NCI-H1694 treated with DMSO at 0.1 percent for 48 hours (cell line): ENCODE measurements around the gene ATP2B3.

Source experiments
- DNase-seq: peaks from one replicate; lab custom pipeline; 2025; lab: John Stamatoyannopoulos, UW

The ATP2B3 gene

DNA sequence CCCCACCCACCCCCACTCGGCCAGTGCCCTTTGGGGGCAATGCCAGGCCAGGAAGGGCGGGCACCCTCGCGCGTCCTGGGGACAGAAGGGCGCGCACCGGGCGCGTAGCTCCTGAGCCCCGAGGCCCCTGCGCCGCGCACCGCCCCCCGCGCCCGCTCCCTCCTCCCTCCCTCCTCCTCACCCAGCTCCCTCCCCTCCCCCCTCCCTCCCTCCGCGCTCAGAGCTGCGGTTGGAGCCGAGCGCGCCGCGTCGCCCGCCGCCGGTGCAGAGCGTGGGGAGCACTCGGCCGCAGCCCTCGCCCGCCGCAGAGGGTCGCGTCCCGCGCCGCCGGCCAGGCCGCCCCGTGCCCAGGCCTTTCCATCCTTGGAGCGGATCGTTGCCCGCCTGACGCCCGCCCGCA, at the start of gene ATP2B3:
ATP2B3 (plus strand) TSS at position 220 of the 400 bp plus-strand sequence. CDS start 18,606 bp downstream, outside the sequence.
- no peak for DNase-seq

DNA sequence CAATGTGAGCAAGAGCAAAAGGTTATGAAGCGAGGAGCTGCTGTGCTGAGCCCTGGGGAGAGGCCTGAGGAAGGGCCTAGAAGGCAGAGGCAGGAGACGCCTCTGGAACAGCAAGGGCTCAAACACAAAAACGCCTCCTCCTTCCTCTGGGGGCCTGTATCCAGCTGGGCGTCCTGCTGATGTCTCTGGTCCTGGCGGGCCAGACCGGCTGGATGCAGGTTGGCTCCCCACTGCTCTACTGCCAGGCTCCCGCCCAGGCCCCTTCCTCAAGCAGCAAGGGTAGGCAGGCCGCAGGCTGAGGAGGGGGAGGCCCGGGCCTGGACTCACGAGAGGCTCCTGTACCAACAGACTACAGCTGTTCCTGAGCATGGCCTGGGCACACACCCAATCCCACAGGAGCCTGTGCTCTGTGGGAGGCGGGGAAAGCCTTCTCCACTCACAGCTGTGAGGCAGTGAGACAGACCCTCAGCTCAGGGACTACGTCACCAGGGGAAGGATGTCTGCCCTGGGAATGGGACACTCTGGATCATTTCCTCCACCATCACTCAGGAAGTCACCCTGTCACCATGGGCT, 49.3 kb upstream of the ATP2B3 start:
- peak; percentile 74 for DNase-seq

DNA sequence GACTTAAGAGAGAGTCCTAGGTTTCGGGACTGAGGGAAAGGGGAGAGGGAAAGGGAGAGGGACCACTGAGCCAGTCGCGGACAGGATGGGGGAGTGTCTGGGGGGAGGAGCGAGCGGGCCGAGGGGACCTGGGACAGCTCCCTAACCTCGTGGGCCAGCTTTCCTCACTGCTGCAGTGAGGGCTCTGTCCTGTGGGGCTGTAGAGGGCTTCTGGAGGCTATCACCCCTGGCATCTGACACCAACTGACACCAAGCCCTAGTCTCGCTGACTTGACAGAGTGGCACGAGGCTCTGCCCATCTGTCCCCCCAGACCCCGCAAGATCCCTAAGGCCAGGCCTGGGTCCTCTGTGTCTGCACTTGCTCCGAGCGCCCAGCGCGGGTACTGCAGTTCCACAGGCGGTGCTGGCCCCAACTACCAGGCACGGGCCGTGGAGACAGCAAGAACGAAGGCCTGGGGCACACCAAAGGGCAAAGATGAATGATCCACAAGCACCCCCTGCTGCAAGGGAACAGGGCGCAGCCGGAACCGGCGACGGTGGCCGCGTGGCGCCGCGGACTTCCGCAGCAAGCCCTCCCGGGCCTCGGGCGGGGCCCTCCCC, 47.5 kb upstream of the ATP2B3 start:
- DNase-seq = no peak

DNA sequence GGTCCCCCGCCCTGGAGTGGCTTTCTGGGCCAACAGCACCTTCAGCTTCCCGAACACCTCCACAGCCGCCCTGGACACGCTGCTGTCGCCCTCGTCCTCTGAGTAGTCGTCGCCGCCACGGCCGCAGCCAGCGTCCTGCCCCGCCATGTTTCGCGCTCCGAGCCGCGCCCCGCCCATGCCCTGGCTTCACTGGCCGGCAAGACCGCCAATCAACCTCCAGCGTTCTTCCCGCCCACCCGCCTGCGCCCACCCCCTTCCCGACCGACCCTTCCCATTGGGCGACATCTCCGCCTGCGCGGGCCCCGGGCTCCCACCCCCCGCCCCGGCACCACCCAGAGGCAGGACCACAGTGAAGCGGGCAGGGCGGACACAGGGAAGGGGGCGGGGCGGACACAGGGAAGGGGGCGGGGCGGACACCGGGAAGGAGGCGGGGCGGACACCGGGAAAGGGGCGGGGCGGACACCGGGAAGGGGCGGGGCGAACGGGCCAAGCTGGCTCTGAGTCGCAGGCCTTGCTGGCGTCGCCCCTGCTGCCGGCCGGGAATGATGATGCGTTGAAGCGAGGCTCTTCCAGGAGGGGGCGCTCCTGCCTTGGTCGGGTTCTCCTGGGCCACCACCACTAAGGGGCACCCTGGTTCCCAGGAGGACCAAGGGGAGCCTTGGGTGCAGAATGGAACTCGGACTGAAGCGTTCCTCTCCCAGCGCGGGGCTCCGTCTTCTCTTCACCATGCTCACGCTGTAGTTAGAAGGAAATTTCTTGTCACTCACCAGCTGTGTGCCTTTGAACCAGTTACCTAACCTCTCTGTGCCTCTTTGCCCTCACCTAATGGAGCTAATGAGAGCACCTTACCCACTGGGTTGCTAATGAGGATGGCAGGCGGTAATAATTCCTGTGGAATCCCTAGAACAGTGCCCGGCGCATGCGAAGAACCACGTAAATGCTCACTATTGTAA, 46.8 kb upstream of the ATP2B3 start, which contains the start of gene HAUS7:
HAUS7 (minus strand) TSS at position 166 of the 953 bp plus-strand sequence; CDS start at position 147, 19 bp downstream.
- DNase-seq = peak; percentile 87

DNA sequence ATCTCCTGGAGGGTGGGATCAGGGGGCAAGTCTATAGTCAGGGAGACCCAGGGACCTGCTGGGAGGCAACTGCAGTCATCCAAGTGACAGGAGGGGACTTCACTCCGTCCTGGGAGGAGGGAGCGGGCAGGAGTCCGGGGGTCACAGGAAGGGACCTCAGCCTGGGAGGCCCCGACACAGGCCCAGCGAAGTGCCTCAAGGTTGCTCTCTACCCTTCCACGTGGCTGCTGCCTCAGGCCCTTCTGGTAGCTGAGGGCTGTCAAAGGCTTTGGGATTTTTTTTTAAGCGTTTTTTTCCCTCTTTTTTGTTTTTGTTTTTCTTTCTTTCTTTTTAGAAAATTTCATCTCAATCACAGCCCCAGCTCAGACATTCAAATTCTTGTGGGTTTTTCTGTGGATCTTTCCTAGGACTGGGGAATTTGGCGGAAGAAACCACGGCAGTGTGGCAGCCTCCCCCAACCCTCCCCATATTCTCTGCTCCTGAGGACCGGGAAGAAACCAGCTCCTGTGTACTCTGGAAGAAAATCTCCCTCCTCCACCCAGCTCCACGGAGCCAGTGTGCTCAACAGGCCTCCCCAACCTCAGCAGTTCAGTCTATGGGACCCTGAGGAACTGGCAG, 45.7 kb upstream of the ATP2B3 start:
- DNase-seq = no peak

DNA sequence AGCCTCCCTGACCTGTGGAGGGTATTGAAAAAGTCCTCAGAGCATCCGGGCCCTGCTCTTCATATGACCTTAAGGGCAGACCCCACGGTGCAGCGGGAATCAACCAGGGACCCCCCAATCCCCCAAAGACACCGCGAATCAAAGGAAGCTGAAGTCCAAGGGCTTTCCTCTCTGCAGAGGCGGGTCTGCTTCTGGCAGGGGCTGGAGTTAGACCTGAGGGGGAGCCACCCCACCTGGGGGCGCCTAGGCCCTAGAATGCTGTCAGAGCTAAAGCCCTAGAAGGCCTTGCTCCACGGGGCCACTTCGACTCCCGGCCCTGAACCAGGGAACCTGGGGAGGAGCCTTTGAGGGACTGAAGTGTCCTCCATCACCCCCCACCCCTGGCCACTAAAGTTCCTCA, 44.3 kb upstream of the ATP2B3 start:
- no peak for DNase-seq

DNA sequence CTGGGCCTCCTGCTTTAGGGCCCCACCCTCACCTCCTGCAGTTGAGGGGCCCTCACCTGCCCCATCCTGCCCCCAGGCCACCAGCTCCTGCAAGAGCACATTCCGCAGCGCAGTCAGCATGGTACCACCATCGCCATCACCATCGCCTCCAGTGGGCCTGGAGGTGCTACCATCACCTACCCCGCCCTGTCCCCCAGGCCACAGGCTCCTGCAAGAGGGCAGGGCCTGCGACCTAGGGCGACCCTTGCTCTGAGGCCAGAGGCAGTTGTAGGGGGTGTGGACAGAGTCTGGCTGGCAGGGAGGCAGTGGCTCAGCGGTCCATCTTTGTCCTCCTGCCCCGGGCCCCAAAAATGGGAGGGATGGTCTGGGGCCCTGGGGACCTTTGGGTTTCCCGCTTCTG, 43.2 kb upstream of the ATP2B3 start:
- no peak for DNase-seq

DNA sequence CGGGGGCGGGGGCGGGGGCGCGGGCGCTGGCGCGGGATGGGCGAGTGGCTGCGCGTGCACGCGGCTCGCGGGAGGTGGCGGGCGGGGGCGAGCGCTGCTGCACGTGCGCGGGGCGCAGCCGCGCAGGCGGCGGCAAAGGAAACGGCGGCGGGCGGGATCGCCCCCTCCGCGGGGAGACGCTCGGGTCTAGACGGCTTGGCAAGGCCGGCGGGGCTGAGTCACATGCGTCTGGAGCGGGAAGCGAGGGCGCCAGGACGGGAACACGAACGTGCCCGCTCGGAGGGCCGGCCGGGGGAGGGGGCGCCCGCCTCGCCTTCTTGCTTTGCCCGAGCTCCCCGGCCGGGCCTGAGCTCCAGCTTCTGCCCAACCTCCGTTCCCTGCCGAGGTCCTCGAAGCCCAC, 42.7 kb upstream of the ATP2B3 start:
- no peak for DNase-seq

DNA sequence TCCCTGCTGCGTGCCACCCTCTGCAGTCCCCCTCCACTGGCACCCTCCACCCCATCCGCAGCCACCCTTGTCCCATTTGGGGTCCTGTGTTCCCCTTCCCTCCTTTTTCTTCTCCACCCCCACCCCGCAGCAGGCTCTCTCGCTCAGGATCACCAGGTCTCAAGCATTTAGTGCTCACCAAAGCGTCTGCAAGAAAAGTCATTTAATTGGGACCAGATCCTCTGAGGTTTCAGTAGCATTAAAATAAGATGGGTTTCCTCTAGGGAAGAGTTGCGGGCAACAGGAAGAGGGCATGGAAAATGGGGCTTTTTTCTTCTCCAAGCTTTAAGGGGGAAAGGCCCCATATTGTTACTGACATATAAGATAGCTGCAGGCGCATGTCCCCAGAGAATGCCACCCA, 42.2 kb upstream of the ATP2B3 start:
- DNase-seq = no peak

DNA sequence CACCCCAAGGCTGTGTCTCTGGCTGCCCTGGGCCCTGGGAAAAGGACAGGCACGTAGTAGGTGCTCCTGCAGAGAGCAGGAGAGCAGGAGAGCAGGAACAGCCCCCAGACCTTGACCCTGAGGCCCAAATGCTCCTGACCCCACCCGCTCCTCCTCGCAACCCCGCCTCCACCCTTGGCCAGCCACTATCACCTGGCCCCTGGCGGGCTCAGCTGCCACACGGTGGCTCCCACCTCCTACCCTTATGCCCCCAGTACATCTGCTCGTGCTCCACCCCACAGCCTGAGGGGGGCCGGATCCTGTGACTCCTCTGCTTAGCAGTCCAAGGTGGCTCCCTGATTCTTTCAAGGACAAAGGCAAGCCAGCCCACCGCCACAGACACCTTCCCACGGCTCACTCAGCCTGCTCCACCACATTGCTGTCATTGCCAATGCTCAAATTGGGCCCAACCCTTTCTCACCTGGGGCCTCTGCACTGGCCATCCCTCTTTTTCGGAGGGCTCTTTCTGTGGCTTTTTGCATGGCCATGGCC, 41.6 kb upstream of the ATP2B3 start:
- DNase-seq = peak; percentile 14

DNA sequence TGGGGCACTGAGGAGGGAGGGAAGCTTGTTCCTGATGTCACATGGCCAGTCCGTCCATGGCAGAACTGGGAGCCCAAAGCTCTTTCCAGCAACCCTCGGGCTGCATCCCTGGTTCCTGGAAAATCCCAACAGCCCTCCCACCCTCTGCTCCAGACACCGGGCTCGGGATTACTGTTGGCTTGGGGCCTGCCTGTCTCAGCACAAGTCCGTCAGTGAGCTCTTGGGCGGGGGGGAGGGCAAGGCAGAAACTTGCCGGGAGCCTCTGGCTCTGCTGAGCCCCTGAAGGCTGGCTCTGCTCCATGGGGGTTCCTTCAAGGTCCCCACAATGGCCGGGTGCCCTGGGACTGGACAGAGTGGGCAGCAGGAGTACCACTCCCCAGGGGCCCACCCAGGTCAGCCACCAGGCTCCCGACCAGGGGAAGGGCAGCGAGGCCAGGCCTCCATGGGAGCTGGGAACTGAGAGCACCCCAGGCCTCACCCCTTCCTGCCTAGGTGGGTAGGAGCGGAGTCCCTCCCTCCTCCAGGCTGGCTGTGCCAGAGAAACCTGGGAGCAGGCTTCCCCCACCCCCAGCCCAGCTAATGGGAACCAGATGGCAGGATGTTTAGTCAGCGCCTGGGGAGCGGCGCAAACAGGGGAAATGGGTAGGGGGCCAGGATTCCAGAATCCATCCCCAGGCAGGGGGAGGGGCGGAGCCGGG, 40.6 kb upstream of the ATP2B3 start:
- DNase-seq = peak; percentile 80

DNA sequence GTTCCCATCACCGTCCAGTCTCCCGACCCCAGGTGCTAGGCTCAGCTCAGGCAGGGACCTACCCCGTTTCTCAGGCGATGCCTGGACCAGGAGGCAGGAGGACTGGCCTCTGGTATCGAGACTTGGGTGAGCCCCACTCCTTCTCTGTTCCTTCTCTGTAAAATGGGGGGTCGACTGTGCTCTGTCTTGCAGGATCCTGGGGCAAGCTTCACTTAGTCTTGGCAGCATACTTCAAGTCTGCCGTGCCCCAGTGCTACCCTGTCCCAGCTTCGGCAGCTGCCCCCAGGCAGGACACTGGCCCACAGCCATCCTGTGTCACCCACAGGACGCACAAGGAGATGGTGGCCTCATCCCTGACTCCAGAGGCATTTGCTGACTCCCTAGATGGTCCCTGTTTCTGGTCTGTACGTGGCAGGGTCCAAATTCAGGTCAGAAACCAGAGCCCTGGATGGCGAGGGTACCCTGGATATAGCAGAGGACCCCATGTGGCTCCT, 40.0 kb upstream of the ATP2B3 start:
- DNase-seq = no peak

DNA sequence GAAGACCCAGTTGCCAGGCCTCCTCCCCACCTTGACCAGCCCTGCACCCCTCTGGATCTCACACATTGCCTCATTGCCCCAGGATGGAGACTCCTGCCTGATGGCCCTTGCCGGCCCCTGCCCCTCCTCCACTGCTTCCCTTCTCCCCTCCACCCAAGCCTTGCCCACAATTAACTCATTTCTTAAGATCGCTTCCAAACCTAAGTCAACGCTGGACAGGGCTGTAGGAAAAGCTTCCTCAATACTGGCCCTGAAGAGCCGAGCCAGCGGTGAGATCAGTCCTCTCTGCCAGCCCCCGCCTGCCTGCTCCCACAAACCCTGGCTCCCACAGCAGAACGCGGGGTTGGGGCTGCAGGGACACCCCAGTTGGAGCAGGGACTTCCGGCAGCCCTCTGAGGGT, 39.5 kb upstream of the ATP2B3 start:
- DNase-seq = no peak

DNA sequence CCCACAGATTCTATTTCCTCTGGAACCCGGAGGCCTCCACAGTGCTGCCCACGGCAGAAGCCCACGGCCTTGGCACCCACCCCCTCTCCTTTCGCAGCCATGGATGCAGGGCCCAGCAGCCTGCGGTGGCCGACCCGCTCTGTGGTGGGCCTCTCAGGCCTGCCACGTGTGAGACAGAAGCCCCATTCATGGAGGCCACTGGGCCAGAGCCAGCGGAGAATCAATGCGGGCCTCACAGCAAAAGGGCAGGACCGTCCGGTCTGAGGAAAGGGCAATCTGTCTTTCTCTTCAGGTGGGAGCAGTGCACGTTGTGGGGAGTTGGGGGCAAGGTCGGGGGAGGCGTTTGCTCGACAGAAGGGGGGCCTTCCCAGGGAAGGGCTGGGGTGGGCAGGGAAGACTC, 38.7 kb upstream of the ATP2B3 start:
- no peak for DNase-seq

DNA sequence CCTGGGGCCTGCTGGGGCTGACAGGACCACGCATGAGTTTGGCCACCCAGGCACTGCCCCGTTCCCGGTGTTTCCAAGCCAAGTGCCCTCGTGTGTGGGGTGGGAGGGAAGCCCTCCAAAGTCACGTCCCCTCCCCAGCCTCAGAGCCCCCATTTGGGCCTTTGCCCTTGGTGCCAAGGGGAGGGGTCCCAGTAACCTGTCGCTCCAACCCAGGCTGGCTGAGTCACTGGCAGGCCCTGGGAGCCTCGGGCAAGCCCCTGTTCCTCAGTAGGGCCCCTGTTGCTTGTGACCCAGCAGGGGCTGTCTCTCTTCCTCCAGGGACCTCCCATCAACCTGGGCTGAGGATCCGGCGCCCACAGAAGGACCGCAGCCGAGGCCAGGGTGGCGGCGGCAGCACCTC, 36.4 kb upstream of the ATP2B3 start:
- no peak for DNase-seq

DNA sequence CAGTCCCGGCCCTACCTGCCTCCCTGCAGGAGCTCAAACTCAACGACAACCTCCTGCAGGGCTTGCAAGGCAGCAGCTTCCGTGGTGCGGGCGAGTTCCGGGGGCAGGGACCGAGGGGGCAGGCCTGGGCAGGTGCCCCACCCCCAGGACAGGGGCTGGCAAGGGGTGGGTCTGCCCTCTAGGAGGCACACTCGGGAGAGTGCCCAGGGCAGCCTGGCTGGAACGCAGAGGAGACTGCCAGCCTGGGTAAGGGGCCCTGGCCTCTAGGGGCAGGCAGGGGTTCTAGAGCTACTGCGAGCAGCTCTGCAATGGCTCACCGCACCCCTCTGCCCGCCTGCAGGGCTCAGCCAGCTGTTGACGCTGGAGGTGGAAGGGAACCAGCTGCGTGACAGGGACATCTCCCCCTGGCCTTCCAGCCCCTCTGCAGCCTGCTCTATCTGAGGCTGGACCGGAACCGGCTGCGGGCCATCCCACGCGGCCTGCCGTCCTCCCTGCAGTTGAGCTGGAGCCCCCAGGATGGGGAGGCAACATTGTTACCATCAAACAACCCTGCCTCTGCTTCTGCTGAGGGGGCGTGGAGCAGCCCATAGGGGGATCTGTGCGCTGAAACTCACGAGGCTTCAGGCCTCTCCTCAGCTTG, 34.9 kb upstream of the ATP2B3 start:
- no peak for DNase-seq

DNA sequence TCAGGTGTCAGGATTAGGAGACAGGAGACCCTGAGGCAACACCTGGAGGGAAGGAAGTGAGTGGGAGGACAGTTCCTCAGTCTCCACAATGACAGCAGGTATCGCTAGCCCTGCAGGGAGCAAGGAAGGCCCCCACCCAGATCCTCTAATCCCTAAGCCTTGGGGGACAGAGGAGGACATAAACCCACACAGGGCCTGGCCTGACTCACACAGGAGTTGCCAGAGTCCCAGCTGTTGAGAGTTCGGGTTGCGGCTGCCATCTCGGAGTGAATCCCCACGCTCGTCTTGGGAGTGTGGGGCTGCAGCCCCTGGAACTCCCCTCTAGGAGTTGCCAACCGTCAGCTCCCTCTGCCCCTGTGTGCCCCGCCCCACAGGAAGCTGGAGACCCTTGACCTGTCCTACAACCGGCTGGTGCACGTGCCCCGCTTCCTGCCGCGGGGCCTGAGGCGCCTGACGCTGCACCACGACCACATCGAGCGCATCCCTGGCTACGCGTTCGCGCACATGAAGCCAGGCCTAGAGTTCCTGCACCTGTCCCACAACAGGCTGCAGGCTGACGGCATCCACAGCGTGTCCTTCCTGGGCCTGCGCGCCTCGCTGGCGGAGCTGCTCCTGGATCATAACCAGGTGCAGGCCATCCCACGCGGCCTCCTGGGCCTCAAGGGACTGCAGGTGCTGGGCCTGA, 31.9 kb upstream of the ATP2B3 start:
- no peak for DNase-seq

DNA sequence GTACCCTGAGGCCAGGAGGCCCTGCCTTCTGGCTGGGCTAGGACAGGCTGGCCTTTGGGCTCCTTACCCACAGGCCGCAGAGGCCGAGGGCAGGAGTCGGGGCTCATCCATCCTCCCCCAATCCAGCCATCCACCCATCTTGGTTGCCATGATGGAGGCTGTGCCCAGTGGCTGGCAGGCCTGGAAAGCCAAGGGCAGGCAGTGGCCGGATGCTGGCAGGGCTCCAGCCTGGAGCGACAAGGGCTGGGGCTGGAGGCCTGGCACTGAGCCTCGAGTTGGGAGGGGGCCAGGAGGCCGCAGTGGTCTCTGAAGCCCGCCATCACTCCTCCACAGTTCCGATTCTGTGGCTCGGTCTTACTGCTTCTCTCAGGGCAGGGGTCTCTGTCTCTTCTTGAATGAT, 31.3 kb upstream of the ATP2B3 start:
- no peak for DNase-seq

DNA sequence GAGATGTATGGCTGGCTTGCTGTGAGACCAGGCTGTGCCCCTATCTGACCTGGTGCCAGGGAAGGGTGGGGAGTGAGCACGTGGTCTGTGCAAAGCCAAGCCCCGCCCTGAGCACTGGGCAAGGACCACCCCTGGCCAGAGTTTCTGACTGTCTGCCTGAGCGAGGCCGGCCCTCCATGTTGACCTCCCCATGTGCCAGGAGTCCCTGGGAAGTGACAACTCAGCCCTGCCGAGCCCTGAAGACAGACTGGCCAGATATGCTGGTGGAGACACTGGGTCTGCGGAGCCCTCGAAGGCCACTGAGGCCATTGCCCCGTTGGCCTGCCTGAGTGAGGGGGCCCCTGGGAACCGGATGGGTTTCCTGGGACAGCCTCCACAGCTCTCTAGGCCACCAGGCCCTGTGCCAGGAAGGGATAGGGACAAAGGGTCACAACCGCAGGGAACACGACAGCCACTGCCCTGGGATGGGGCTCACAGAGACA, 29.8 kb upstream of the ATP2B3 start:
- DNase-seq = no peak

DNA sequence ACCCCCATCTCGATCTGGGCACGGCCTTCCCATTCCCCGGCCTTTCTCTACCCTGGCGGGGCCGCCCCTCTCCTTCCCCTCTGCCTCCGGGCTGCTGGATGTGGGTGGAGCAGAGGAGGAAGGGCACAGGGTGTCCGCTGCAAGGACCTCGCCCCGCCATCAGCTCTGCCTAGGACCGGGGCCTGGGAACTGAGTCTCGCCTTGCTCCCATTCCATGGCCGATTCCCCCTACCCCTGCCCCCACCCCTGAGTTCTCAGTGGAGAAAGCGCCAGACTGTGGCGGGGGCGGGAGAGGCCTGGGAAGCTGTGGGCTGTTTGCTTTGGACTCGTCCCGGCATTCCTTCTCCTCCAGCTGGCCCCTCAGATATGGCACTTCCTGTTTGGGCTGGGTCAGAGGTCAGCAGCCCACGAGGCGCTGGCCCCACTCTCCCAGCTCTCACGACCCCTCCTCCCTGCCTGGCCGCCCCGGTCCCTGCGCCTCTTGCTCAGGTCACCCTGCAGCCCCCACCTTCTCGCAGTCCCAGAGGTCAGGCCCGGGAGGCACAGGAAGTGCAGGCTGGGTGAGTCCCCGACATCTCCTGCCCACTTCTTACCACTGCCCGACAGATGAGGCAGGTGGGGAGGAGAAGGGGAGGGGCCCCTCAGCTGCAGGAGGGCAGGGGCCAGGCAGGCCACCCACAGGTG, 29.1 kb upstream of the ATP2B3 start:
- no peak for DNase-seq
